ENCODE measurements around the gene P3H4.

The P3H4 gene

GRCh38 chr17:41816637-41817320 is 5.0 kb upstream of the P3H4 start:
- DNase-seq (ENCODE audit: extremely low spot score): no peak
- POLR2A ChIA-PET: no interaction called here
- CTCF ChIA-PET: no interaction called here
- no peak for TF ChIP-seq CTCF (IDR thresholded peaks at IDR 0.05; ENCODE audit: control extremely low read depth, extremely low read depth, low read depth, missing control alignments)

GRCh38 chr17:41814195-41814594 is 2.4 kb upstream of the P3H4 start:
- ChIA-PET CTCF (interaction anchor here (0.8 to 1.9 kb wide), 2 partner anchors 11 to 28 kb away, joined by 3 to 6 read pairs; partner anchors contain the start of gene JUP), POLR2A (no interaction called here)
- no peak for DNase-seq (ENCODE audit: extremely low spot score)
- no peak for TF ChIP-seq CTCF (IDR thresholded peaks at IDR 0.05; ENCODE audit: control extremely low read depth, extremely low read depth, low read depth, missing control alignments)

- TF ChIP-seq CTCF (IDR thresholded peaks at IDR 0.05; ENCODE audit: control extremely low read depth, extremely low read depth, low read depth, missing control alignments): no peak
- ChIA-PET CTCF (interaction anchor here (1.9 kb wide), 1 partner anchor 28 kb away, joined by 6 read pairs; the partner anchor contains the start of gene JUP), POLR2A (no interaction called here)
- DNase-seq (ENCODE audit: extremely low spot score): no peak
These were observed 2.0 kb upstream of the P3H4 start for GRCh38 chr17:41813699-41814124.

- DNase-seq (ENCODE audit: extremely low spot score): no peak
- ChIA-PET POLR2A (no interaction called here), CTCF (no interaction called here)
- no peak for TF ChIP-seq CTCF (IDR thresholded peaks at IDR 0.05; ENCODE audit: control extremely low read depth, extremely low read depth, low read depth, missing control alignments)
These were observed 1.5 kb upstream of the P3H4 start for GRCh38 chr17:41813152-41813680.

- ChIA-PET CTCF (interaction anchor here (1.1 to 3.8 kb wide), 9 partner anchors 11 to 80 kb away, joined by 3 to 21 read pairs (median 5); partner anchors contain the start of gene KLHL11), POLR2A (no interaction called here)
- TF ChIP-seq CTCF (IDR thresholded peaks at IDR 0.05; ENCODE audit: control extremely low read depth, extremely low read depth, low read depth, missing control alignments): no peak
- peak; percentile 64 for DNase-seq (ENCODE audit: extremely low spot score)
These were observed 817 bp upstream of the P3H4 start, which contains the start of gene FKBP10 for GRCh38 chr17:41812381-41813151. Gene FKBP10 (plus strand): TSS chr17:41813004. CDS start chr17:41813035, 31 bp downstream.
